Endothelial cell of umbilical vein (primary cell): ENCODE data around the gene ASMTL. TPM values are rescaled to one million over a fixed set of nuclear protein-coding genes. Genes with fewer than 3 reads are reported as not detected.

Source experiments
- BruUV-seq: library from RNA; stranded (reverse); fragments of 400-500 nt; replicated peaks from 2 replicates; lab custom pipeline; 2021; lab: Mats Ljungman, UMichigan
- CTCF ChIA-PET: fragments of 300-600, 350-600 bp; sonication (Branson Sonifier 250); formaldehyde crosslinking; loops from one replicate; lab custom pipeline; 2021; ENCODE audit warnings: antibody characterized with exemption, inconsistent platforms; lab: Charles Lee
- POLR2A ChIA-PET: fragments of 300-600, 350-600 bp; sonication (Branson Sonifier 250); formaldehyde crosslinking; loops from one replicate; lab custom pipeline; 2021; ENCODE audit warnings: antibody characterized with exemption, inconsistent platforms; lab: Charles Lee
- DNase-seq: peaks from one replicate; pipeline ENCODE4 v3.0.0-alpha.2; 2011; ENCODE audit warnings: low read depth, low spot score
- FAIRE-seq: peaks from 2 replicates; lab custom pipeline; 2011; peaks lifted over from hg19 to GRCh38; lab: Jason Lieb, UNC
- H2AFZ ChIP-seq: 2 replicates; pipeline ENCODE4 v1.6.0; 2012; ENCODE audit warnings: low read depth, low read length, control low read depth, inconsistent platforms
- H3K27ac ChIP-seq: 2 replicates; pipeline ENCODE4 v1.5.1; 2011; ENCODE audit warnings: low read depth, mild to moderate bottlenecking, control low read depth, low read length, moderate library complexity; ENCODE audit not compliant: insufficient read depth
- H3K27me3 ChIP-seq, 2 experiments: 2 replicates each; pipeline versions ENCODE4 v1.6.0 to v1.6.1; 2011; ENCODE audit warnings: low read length in 2 of 2, mixed read lengths in 1 of 2; ENCODE audit not compliant: control insufficient read depth in 2 of 2, insufficient read depth in 2 of 2
- H3K36me3 ChIP-seq, 2 experiments: 2 replicates in 1 of 2; 3 replicates in 1 of 2; pipeline ENCODE4 v1.5.1; 2011; ENCODE audit warnings: low read length in 2 of 2, mild to moderate bottlenecking in 1 of 2, moderate library complexity in 1 of 2; ENCODE audit not compliant: control insufficient read depth in 2 of 2, insufficient read depth in 2 of 2; ENCODE audit errors: extremely low read depth in 1 of 2
- H3K4me1 ChIP-seq: 3 replicates; pipeline ENCODE4 v1.5.1; 2011; ENCODE audit warnings: mild to moderate bottlenecking, low read length; ENCODE audit not compliant: control insufficient read depth, insufficient read depth; ENCODE audit errors: extremely low read depth
- H3K4me2 ChIP-seq: 2 replicates; pipeline ENCODE4 v1.6.1; 2011; ENCODE audit warnings: low read length, control low read depth, mixed read lengths; ENCODE audit not compliant: insufficient read depth
- H3K4me3 ChIP-seq, 3 experiments: fragments of 200-600 bp in 1 of 3; sonication (generic), shearing (Covaris generic) in 1 of 3; replicated peaks in 1 of 3; 2 replicates each; pipeline ENCODE4 v1.5.1; 2011 to 2016; ENCODE audit warnings: control low read depth in 3 of 3, low read length in 3 of 3, mild to moderate bottlenecking in 2 of 3, inconsistent platforms in 1 of 3, low read depth in 1 of 3, moderate library complexity in 1 of 3; ENCODE audit not compliant: insufficient read depth in 1 of 3
- H3K79me2 ChIP-seq: 2 replicates; pipeline ENCODE4 v1.6.0; 2012; ENCODE audit warnings: low read length, inconsistent platforms; ENCODE audit not compliant: control insufficient read depth, insufficient read depth
- H3K9ac ChIP-seq: replicated peaks from 2 replicates; pipeline ENCODE3; 2011; ENCODE audit warnings: low read length, control low read depth; ENCODE audit not compliant: insufficient read depth; ENCODE audit errors: extremely low read depth
- H3K9me1 ChIP-seq: replicated peaks from 3 replicates; pipeline ENCODE4 v1.6.0; 2011; ENCODE audit warnings: mild to moderate bottlenecking, low read length; ENCODE audit not compliant: control insufficient read depth, insufficient read depth; ENCODE audit errors: extremely low read depth
- H3K9me3 ChIP-seq: replicated peaks from 2 replicates; pipeline ENCODE4 v1.5.1; 2012; ENCODE audit warnings: low read length, inconsistent platforms; ENCODE audit not compliant: control insufficient read depth, insufficient read depth
- H4K20me1 ChIP-seq: replicated peaks from 2 replicates; pipeline ENCODE3; 2011; ENCODE audit warnings: mild to moderate bottlenecking, low read length; ENCODE audit not compliant: control insufficient read depth, insufficient read depth; ENCODE audit errors: extremely low read depth
- EZH2 ChIP-seq: IDR thresholded peaks from 2 replicates; pipeline ENCODE4 v1.6.1; 2012; ENCODE audit warnings: borderline replicate concordance, low read depth, mild to moderate bottlenecking, moderate library complexity, low read length, inconsistent platforms; ENCODE audit not compliant: severe bottlenecking
- FOS ChIP-seq: IDR thresholded peaks from 2 replicates; pipeline ENCODE4 v1.6.1; 2011; ENCODE audit warnings: mild to moderate bottlenecking, low read length, moderate library complexity, borderline replicate concordance; ENCODE audit not compliant: insufficient read depth
- GATA2 ChIP-seq: IDR thresholded peaks from 2 replicates; pipeline ENCODE4 v1.7.0; 2011; ENCODE audit warnings: low read depth, mild to moderate bottlenecking, moderate library complexity, mixed read lengths, low read length; ENCODE audit not compliant: insufficient read length, insufficient read depth
- MYC ChIP-seq: IDR thresholded peaks from one replicate; pipeline ENCODE4 v1.6.1; 2011; ENCODE audit warnings: mild to moderate bottlenecking, low read depth, low read length
- POLR2A ChIP-seq: IDR thresholded peaks from 2 replicates; pipeline ENCODE4 v1.6.1; 2012; ENCODE audit warnings: low read depth, mild to moderate bottlenecking, control low read depth, low read length
- POLR2AphosphoS5 ChIP-seq: IDR thresholded peaks from 2 replicates; pipeline ENCODE4 v1.6.1; 2012; ENCODE audit warnings: low read depth, mild to moderate bottlenecking, control low read depth, low read length, moderate library complexity; ENCODE audit not compliant: insufficient read depth
- dilution Hi-C: fragments of 300-500 bp; cut with MboI; formaldehyde crosslinking; loops from one replicate; pipeline ENCODE4 v1.15.0; 2019; ENCODE audit warnings: low sequenced_read_pairs; ENCODE audit not compliant: extremely low pct_ligation_motif_present
- intact Hi-C: fragments of 100-400 bp; cut with micrococcal nuclease; formaldehyde crosslinking; loops from one replicate; pipeline ENCODE4 v1.10.0; 2022
- polyA plus RNA-seq, 4 experiments: library from polyadenylated mRNA; depleted of rRNA in 3 of 4; stranded (reverse) in 3 of 4; unstranded in 1 of 4; fragments of >200 nt; gene quantifications; 2 replicates each; pipeline versions ENCODE4 v1.2.1 to v1.2.3, GENCODE V29; 2011 to 2012; ENCODE audit warnings: missing spikeins in 1 of 4
- total RNA-seq: library from RNA; stranded (reverse); gene quantifications from 2 replicates; pipeline ENCODE4 v1.2.3, GENCODE V29; 2021
- TF ChIP-seq, protein P1 (sequence below), 2 donors: IDR thresholded peaks; 1 replicate in 1 of 2; 2 replicates in 1 of 2; pipeline ENCODE4 v1.5.1; 2011; ENCODE audit warnings: low read length in 2 of 2, mild to moderate bottlenecking in 2 of 2, moderate library complexity in 2 of 2, control low read depth in 1 of 2, inconsistent platforms in 1 of 2, low read depth in 1 of 2; ENCODE audit not compliant: insufficient read depth in 1 of 2; ENCODE audit errors: extremely low read depth in 1 of 2
- TF ChIP-seq, protein P2 (sequence below): IDR thresholded peaks from 2 replicates; pipeline ENCODE4 v1.6.1; 2011; ENCODE audit not compliant: insufficient read depth, insufficient read length

Gene ASMTL
- total and polyA plus RNA-seq, 2 donors (not counting 3 experiments of a cell fraction or from before 2014, with no cell fraction given): 27.1 to 29.9 TPM

DNA sequence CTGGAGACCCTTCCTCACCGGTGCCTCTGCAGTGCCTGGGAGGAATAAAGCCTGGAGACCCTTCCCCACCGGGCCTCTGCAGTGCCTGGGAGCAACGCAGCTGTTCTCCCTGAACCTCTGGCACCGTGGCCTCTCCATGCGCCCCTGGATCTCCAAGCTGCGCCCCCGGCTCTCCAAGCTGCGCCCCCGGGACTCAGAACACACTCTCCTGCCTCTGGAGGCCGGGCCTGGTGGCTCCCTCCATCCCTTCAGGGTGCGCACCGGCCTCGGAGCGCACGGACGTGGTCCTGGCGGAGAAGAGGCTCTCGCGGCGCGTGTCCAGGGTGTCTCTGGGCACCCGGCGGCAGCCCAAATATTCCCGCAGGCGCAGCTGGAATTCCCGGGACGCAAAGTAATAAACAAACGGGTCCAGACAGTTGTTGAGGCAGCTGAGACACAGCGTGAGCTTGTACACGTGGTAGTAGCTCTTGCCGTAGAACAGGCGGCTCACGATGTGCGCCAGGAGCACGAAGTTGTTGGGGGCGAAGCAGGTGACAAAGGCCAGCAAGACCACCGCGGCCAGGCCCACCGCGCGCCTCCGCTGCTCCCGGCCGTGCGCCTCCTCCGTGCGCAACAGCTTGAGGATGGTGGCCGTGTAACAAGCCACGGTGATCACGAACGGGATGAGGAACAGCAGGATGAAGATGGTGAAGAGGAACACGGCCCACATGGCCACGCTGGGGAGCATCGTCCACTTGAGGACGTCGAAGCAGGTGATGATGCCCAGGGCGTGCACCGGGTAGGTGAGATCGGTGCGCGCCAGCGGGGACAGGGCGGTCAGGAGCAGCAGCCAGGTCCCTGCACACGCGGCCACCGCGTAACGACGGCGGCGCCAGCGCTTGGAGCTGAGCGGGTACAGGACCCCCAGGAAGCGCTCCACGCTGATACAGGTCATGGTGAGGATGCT lies 12.8 kb upstream of the ASMTL start:
- peak; percentile 64 for TF ChIP-seq EZH2
- no peak for TF ChIP-seq MYC
- no peaks in the 10 kb centered on the region for H4K20me1 ChIP-seq
- no peaks in the 10 kb centered on the region for H3K36me3 ChIP-seq
- H3K9me1 ChIP-seq: no peaks in the 10 kb centered on the region
- intact Hi-C loops: no loop called here
- CTCF ChIA-PET: no interaction called here
- H3K4me3 ChIP-seq: no peak overlapping the region
- FAIRE-seq (no peak), DNase-seq (no peak)
- BruUV-seq: no TSS peak
- POLR2A ChIA-PET: no interaction called here
- H3K9ac ChIP-seq: no peak overlapping the region
- H3K79me2 ChIP-seq: no peaks in the 10 kb centered on the region
- peaks cover 2 to 15% of the 10 kb centered on the region in 2 experiments for H3K27me3 ChIP-seq
- H3K9me3 ChIP-seq: no peaks in the 10 kb centered on the region
- no peak overlapping the region for H2AFZ ChIP-seq
- H3K4me2 ChIP-seq: no peak overlapping the region
- no peak overlapping the region for H3K27ac ChIP-seq
- dilution Hi-C loops: no loop called here
- peaks cover 12% of the 10 kb centered on the region for H3K4me1 ChIP-seq

GRCh38 chrX:1464971-1465285 lies 12.2 kb upstream of the ASMTL start:
- H3K4me2 ChIP-seq: no peak overlapping the region
- peaks cover 2 to 15% of the 10 kb centered on the region in 2 experiments for H3K27me3 ChIP-seq
- H3K79me2 ChIP-seq: no peaks in the 10 kb centered on the region
- no peaks in the 10 kb centered on the region for H3K9me1 ChIP-seq
- TF ChIP-seq, protein P1, sequence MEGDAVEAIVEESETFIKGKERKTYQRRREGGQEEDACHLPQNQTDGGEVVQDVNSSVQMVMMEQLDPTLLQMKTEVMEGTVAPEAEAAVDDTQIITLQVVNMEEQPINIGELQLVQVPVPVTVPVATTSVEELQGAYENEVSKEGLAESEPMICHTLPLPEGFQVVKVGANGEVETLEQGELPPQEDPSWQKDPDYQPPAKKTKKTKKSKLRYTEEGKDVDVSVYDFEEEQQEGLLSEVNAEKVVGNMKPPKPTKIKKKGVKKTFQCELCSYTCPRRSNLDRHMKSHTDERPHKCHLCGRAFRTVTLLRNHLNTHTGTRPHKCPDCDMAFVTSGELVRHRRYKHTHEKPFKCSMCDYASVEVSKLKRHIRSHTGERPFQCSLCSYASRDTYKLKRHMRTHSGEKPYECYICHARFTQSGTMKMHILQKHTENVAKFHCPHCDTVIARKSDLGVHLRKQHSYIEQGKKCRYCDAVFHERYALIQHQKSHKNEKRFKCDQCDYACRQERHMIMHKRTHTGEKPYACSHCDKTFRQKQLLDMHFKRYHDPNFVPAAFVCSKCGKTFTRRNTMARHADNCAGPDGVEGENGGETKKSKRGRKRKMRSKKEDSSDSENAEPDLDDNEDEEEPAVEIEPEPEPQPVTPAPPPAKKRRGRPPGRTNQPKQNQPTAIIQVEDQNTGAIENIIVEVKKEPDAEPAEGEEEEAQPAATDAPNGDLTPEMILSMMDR (IDR thresholded peaks at IDR 0.05; ENCODE audit: extremely low read depth in 1 of 2, insufficient read depth in 1 of 2, low read depth in 1 of 2, low read length in 2 of 2): no peak
- TF ChIP-seq MYC: no peak
- TF ChIP-seq, protein P2, sequence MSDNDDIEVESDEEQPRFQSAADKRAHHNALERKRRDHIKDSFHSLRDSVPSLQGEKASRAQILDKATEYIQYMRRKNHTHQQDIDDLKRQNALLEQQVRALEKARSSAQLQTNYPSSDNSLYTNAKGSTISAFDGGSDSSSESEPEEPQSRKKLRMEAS: no peak
- TF ChIP-seq GATA2: no peak
- TF ChIP-seq POLR2AphosphoS5: no peak
- TF ChIP-seq FOS: no peak
- no peak for TF ChIP-seq EZH2
- TF ChIP-seq POLR2A: no peak
- H2AFZ ChIP-seq: no peak overlapping the region
- no peak overlapping the region for H3K4me3 ChIP-seq
- no peak for DNase-seq
- dilution Hi-C loops: no loop called here
- peaks cover 12% of the 10 kb centered on the region for H3K4me1 ChIP-seq
- BruUV-seq: no TSS peak
- no peaks in the 10 kb centered on the region for H4K20me1 ChIP-seq
- CTCF ChIA-PET: no interaction called here
- H3K9me3 ChIP-seq: no peaks in the 10 kb centered on the region
- POLR2A ChIA-PET: no interaction called here
- H3K36me3 ChIP-seq: no peaks in the 10 kb centered on the region
- no peak overlapping the region for H3K9ac ChIP-seq
- intact Hi-C loops: no loop called here
- FAIRE-seq: no peak
- H3K27ac ChIP-seq: no peak overlapping the region
